Kidney (tissue), 19 donors: ENCODE results near the gene SPDYE16. TPM values are rescaled to one million over a fixed set of nuclear protein-coding genes. Genes with fewer than 3 reads are reported as not detected.
"Not testable (repeated sequence)": the region's sequence is repeated elsewhere in the genome, so short reads cannot be mapped to it uniquely, and the experiment has no call there.

Experiments
- DNase-seq, 5 donors: peaks; one replicate each; pipeline ENCODE4 v3.0.0-alpha.2; 2013 to 2020
- FAIRE-seq: peaks from 2 replicates; lab custom pipeline; 2012; peaks lifted over from hg19 to GRCh38; lab: Jason Lieb, UNC
- H3K27ac ChIP-seq, 2 donors: one replicate each; pipeline ENCODE4 v1.7.0; 2013; ENCODE audit warnings: low read depth in 2 of 2, low read length in 2 of 2, inconsistent platforms in 1 of 2
- H3K27me3 ChIP-seq: one replicate; pipeline ENCODE4 v1.7.1; 2013; ENCODE audit warnings: low read length, inconsistent platforms; ENCODE audit not compliant: control insufficient read depth, insufficient read depth
- H3K36me3 ChIP-seq, 3 donors: one replicate each; pipeline versions ENCODE4 v1.7.0 to v1.7.1; 2013; ENCODE audit warnings: low read length in 3 of 3, control low read depth in 1 of 3, inconsistent platforms in 1 of 3; ENCODE audit not compliant: insufficient read depth in 3 of 3, control insufficient read depth in 2 of 3
- H3K4me1 ChIP-seq, 3 donors: one replicate each; pipeline versions ENCODE4 v1.7.0 to v1.7.1; 2013; ENCODE audit warnings: low read length in 3 of 3, inconsistent platforms in 1 of 3, low read depth in 1 of 3; ENCODE audit not compliant: control insufficient read depth in 2 of 3, insufficient read depth in 2 of 3
- H3K4me3 ChIP-seq, 3 donors: one replicate each; pipeline versions ENCODE4 v1.7.0 to v1.8.1; 2013; ENCODE audit warnings: low read length in 3 of 3, control low read depth in 1 of 3, inconsistent platforms in 1 of 3
- H3K9ac ChIP-seq, 3 donors: one replicate each; pipeline versions ENCODE4 v1.7.0 to v1.7.1; 2013; ENCODE audit warnings: low read length in 3 of 3, control low read depth in 1 of 3, inconsistent platforms in 1 of 3
- H3K9me3 ChIP-seq, 3 donors: one replicate each; pipeline versions ENCODE4 v1.7.0 to v1.7.1; 2013; ENCODE audit warnings: low read length in 3 of 3, control low read depth in 1 of 3, inconsistent platforms in 1 of 3; ENCODE audit not compliant: control insufficient read depth in 2 of 3, insufficient read depth in 1 of 3
- intact Hi-C: fragments of 100-400 bp; cut with DNase I; formaldehyde crosslinking; loops from one replicate; pipeline ENCODE4 v1.11.1; 2022
- long read RNA-seq, 10 donors: library from polyadenylated mRNA in 1 of 10; unstranded in 1 of 10; transcript quantifications; one replicate each; pipeline ENCODE4 v2.0.0 and lab custom pipeline, GENCODE V29; 2021 to 2026
- polyA plus RNA-seq: library from polyadenylated mRNA; stranded (reverse); fragments of 350-450 nt; fragmentation: Illumina TruSeq; extraction: RNeasy Lipid Tissue Mini Kit (QIAGEN cat#74804); gene quantifications from one replicate; pipeline ENCODE4 v1.2.3, GENCODE V29; 2014; ENCODE audit warnings: low read depth, low replicate concordance; ENCODE audit not compliant: insufficient read depth
- total RNA-seq: library from RNA; stranded (reverse); fragmentation: NEBNext Ultra II Directional; extraction: Animal tissue kit (Norgen Biotek cat#: 25700); gene quantifications from one replicate; pipeline ENCODE4 v1.2.1, GENCODE V29; 2021
- donor health status: control.
- donor health status: control.
- donor health status: DM: yes; HTN: yes; CAD: no.
- donor health status: Normal renal cell carcinoma (clear cell type).

The SPDYE16 gene, protein sequence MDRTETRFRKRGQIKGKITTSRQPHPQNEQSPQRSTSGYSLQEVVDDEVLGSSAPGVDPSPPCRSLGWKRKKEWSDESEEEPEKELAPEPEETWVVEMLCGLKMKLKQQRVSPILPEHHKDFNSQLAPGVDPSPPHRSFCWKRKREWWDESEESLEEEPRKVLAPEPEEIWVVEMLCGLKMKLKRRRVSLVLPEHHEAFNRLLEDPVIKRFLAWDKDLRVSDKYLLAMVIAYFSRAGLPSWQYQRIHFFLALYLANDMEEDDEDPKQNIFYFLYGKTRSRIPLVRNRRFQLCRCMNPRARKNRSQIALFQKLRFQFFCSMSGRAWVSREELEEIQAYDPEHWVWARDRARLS
- total RNA-seq (0.31 TPM), polyA plus RNA-seq (not detected)
- long read RNA-seq, donor 1 = 0 reads
- long read RNA-seq, donor 2 = 0 reads
- long read RNA-seq, donor 3 = 0 reads
- long read RNA-seq, donor 4 = 0 reads
- long read RNA-seq, donor 5 = 0 reads
- long read RNA-seq, donor 6 = 0 reads
- long read RNA-seq, donor 7 = 0 reads
- long read RNA-seq, donor 8 = 0 reads
- long read RNA-seq, donor 9 = 0 reads
- long read RNA-seq, donor 10 = 0 reads

DNA sequence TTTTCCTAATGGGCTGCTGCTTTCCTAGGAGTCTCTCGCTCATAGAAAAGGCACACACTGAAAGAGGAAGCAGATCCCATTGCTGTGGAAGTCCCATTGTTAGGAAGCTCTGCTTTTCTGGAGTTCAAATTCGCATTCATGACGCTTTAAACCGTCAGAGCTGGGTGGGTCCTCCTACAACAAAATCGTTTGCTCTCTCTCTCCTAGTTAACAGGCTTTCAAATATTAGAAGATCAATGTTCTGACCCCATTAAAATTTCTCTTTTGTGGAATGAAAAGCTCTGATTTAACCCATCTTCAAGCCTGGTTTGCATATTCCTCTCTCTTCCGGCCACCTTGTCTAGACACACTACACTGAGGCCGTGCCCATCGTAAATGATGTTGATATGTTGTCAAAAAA is at the start of gene SPDYE16:
SPDYE16 (minus strand) TSS at position 101 of the 400 bp plus-strand sequence. CDS start 1,838 bp downstream, outside the sequence.
- H3K4me1 ChIP-seq, H3K36me3 ChIP-seq, FAIRE-seq, H3K27ac ChIP-seq, H3K9me3 ChIP-seq, intact Hi-C loops, H3K4me3 ChIP-seq, H3K27me3 ChIP-seq, H3K9ac ChIP-seq, DNase-seq: not testable (repeated sequence)

DNA sequence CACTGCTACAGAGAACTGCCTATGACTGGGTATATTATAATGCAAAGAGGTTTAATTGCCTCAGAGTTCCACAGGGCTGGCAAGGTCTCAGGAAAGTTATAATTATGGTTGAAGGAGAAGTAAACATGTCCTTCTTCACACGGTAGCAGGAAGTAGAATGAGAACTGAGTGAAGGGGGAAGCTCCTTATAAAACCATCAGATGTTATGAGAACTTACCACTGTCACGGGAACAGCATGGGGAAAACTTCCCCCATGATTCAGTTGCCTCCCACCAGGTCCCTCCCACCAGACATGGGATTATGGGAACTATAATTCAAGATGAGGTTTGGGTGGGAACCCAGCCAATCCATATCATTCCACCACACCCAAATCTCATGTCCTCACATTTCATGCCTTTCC is 49.6 kb upstream of the SPDYE16 start:
- intact Hi-C loops, H3K27ac ChIP-seq, H3K9me3 ChIP-seq, FAIRE-seq, H3K4me3 ChIP-seq, H3K27me3 ChIP-seq, DNase-seq, H3K9ac ChIP-seq, H3K4me1 ChIP-seq, H3K36me3 ChIP-seq: not testable (repeated sequence)

DNA sequence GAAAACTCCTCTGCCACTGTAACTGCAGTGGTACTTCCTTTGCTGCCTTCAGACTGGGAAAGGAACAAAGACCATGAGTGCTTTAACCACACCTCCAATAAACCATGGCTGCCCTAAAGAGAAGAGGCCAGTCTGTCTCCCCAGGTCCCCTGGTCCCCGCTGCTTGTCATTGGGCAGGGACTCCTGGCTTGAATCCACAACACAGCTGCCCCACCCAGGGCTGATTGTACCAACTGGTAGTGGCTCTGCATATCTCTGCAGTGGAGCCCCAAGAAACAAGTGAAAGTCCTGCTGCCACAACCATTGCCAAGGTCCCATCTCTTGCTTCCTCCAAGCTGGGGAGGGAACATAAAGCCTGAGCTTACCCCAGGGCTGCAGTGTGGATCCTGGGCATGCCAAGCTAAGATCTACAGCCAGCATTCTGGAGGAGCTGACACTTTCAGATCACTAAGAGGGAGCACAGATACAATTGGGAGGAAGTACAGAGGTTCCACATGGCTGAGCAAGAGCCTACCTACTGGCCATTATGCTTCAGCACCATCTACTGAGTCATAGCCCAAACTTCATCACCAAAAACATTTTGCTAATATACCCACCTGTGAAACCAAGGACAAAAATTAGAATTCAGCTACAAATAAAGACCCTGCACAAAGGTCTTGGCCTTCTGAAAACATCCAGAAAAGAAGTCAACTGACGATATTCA is 48.7 kb upstream of the SPDYE16 start:
- H3K4me1 ChIP-seq, FAIRE-seq, intact Hi-C loops: not testable (repeated sequence)

DNA sequence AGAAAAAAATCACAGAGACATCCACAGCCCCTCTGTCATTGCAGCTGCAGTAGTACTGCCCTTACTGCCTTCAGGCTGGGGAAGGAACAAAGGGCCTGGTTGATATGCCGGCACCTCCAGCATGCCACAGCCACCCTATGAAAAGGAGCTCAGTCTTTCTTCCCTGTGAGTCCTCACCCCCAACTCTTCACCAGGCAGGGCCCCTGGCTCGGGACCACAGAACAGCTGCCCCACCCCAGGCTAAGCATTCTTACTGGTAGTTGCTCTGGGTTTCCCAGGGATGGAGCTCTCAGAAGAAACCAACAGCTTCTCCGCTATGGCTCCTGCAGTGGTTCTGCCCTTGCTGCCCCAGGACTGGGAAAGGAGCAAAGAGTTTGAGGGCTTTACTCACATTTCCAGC is 47.9 kb upstream of the SPDYE16 start:
- H3K9ac ChIP-seq, H3K27ac ChIP-seq, DNase-seq, intact Hi-C loops, H3K4me3 ChIP-seq, H3K36me3 ChIP-seq, H3K9me3 ChIP-seq, FAIRE-seq, H3K4me1 ChIP-seq, H3K27me3 ChIP-seq: not testable (repeated sequence)

More for the DNA sequence above, 48.7 kb upstream of the SPDYE16 start:
- not testable (repeated sequence) for H3K27ac ChIP-seq, H3K9me3 ChIP-seq, H3K4me3 ChIP-seq, DNase-seq, H3K36me3 ChIP-seq, H3K9ac ChIP-seq, H3K27me3 ChIP-seq

DNA sequence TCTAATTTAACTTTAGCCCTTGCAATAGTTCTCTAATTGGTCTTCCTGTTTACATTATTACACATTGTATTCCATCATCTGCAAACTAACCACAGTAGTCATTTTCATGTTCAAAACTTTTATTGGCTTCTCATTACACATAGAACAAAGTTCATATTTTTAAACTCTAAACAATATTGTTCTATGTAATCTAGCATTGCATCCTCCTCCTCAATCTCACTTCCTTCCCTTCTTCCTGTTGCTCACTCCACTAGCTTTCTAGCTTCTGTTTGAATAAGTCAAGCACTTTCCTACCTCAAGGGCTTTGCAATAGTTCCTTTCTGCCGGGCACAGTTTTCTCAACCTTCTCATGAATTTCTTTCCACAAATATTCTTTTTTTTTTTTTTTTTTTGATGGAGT is 45.5 kb upstream of the SPDYE16 start:
- not testable (repeated sequence) for H3K27ac ChIP-seq, FAIRE-seq, H3K4me1 ChIP-seq

DNA sequence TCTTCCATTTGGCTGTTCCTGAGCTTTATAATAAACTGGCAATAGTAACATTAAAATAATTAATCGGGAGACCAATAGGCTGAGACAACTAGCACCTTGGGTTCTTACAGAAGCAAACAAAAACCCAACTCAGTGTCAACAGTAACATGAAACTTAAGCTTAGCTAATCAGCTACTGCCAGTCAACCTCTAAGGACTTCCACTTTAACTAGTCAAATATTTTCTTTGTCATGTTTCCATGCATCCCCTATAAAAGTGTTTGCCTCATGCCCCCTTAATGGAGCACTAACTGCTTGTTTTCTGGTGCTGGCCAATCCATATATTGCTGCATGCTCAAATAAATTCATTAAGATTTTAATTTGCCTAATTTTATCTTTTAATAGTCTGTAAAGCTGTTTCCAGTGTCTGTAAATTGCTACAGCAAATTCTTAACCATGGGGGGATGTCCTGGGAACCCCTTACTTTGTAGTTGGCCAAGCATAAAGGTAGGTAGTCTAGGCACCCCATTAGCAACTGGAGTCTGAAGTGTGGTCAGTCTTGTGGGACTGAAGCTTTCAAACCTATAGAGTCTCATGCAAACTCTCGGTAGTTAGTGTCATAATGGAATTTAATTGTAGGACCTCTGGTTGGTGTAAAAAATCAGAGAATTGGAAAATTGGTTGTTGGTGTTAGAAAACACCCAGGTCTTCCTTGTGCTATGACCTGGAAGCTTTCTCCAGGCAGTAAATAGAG is 43.7 kb upstream of the SPDYE16 start:
- DNase-seq, H3K27me3 ChIP-seq, H3K4me3 ChIP-seq, H3K9me3 ChIP-seq, H3K9ac ChIP-seq, H3K4me1 ChIP-seq, H3K27ac ChIP-seq, H3K36me3 ChIP-seq, FAIRE-seq, intact Hi-C loops: not testable (repeated sequence)

More for the DNA sequence above, 45.5 kb upstream of the SPDYE16 start:
- H3K9ac ChIP-seq, H3K36me3 ChIP-seq, H3K9me3 ChIP-seq, intact Hi-C loops, H3K27me3 ChIP-seq, H3K4me3 ChIP-seq, DNase-seq: not testable (repeated sequence)

DNA sequence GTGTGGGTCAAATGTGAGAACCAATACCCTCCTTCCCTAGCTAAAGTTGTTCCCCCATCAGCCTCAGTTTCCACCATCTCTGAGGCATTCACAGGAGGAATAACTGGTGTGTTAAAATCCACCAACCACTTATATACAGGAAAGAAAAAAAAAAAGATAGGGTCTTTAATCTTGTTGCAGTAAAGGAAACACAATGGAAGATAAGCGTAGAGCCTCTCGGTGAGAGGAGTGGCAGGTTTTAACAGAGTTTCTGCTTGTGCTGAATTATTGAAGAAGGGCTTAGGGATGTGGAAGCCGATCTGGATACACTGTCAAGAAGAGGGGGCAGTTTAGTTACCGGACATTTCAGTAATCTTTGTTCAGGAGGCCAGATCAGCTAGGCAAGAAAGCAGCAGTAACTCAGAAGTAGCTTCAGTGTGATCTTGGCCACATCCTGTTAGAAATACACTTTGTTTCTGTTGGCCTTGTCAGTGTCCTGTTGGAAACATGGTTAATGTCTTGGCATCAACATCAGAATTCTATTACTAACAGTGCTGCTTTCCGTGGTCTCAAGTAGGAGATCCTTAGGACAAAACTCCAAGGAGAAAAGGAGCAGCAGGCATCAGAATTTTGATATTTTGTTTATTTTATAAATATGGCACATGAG is 40.7 kb upstream of the SPDYE16 start:
- H3K36me3 ChIP-seq, H3K27me3 ChIP-seq, H3K4me3 ChIP-seq, H3K9me3 ChIP-seq, FAIRE-seq, H3K4me1 ChIP-seq, H3K9ac ChIP-seq, intact Hi-C loops: not testable (repeated sequence)
- peak in 2 of 5 donors; percentile 5 to 40 for DNase-seq
- peak overlapping the region in 1 of 2 donors; percentile 53 for H3K27ac ChIP-seq
